HG03575 (cell line): ENCODE data around the gene OIP5.
"Not testable (repeated sequence)": the region's sequence is repeated elsewhere in the genome, so short reads cannot be mapped to it uniquely, and the experiment has no call there.

Source experiments
- ATAC-seq: cut with Tn5 transposase; IDR thresholded peaks from one replicate; pipeline ENCODE4 v1.9.1; 2021; ENCODE audit not compliant: unreplicated experiment, insufficient number of reproducible peaks, low FRiP score; ENCODE audit errors: extremely low read depth

OIP5 gene

GRCh38 chr15:41332194-41333025, at the start of gene OIP5, which contains the start of gene NUSAP1:
OIP5 (minus strand) TSS chr15:41332591; CDS start chr15:41332561, 30 bp downstream.
NUSAP1 (plus strand) TSS chr15:41332881; CDS start chr15:41332958, 77 bp downstream.
- peak; percentile 51 for ATAC-seq

GRCh38 chr15:41377978-41378377, 45.6 kb upstream of the OIP5 start:
- ATAC-seq, result no peak

- no peak for ATAC-seq
Observed at GRCh38 chr15:41367418-41367817, 35.0 kb upstream of the OIP5 start.

GRCh38 chr15:41354371-41354770, 22.0 kb upstream of the OIP5 start:
- ATAC-seq, result no peak

GRCh38 chr15:41350057-41350717, 17.8 kb upstream of the OIP5 start:
- ATAC-seq, result no peak

- ATAC-seq, result no peak
Observed at GRCh38 chr15:41347236-41347635, 14.8 kb upstream of the OIP5 start.

GRCh38 chr15:41341519-41341918, 9.1 kb upstream of the OIP5 start:
- no peak for ATAC-seq

GRCh38 chr15:41340189-41340695, 7.9 kb upstream of the OIP5 start:
- ATAC-seq, result no peak

GRCh38 chr15:41337631-41338522, 5.5 kb upstream of the OIP5 start:
- no peak for ATAC-seq

- no peak for ATAC-seq
Observed at GRCh38 chr15:41337047-41337446, 4.7 kb upstream of the OIP5 start.

- no peak for ATAC-seq
Observed at GRCh38 chr15:41336549-41336948, 4.2 kb upstream of the OIP5 start.

GRCh38 chr15:41334293-41335120, 2.1 kb upstream of the OIP5 start:
- ATAC-seq, result no peak

GRCh38 chr15:41333026-41333562, 703 bp upstream of the OIP5 start:
- ATAC-seq, result no peak

GRCh38 chr15:41331833-41332193, 578 bp downstream of the OIP5 start:
- ATAC-seq, result no peak

- no peak for ATAC-seq
Observed at GRCh38 chr15:41331281-41331680, 1.1 kb downstream of the OIP5 start.

- ATAC-seq, result no peak
Observed at GRCh38 chr15:41323611-41324010, 8.8 kb downstream of the OIP5 start.

- not testable (repeated sequence) for ATAC-seq
Observed at GRCh38 chr15:41320805-41321330, 11.5 kb downstream of the OIP5 start.
